RWPE2 (cell line): Measurements from ENCODE around the gene CTXN1.

Experiments used
- ATAC-seq: fragments of 200-7000 bp; cut with Tn5 transposase; 3 replicates; pipeline ENCODE4 v1.9.1; 2021; ENCODE audit warnings: low read depth
- DNase-seq: peaks from one replicate; pipeline ENCODE4 v3.0.0-alpha.2; 2020; ENCODE audit warnings: low spot score
- H3K27ac ChIP-seq: fragments of 450-650 bp; 2 replicates; pipeline ENCODE4 v1.5.1; 2017; ENCODE audit warnings: mild to moderate bottlenecking; ENCODE audit not compliant: poor library complexity, severe bottlenecking
- H3K27me3 ChIP-seq: fragments of 250-450 bp; sonication (Bioruptor Pico); 2 replicates; pipeline ENCODE4 v1.5.1; 2021; ENCODE audit warnings: mild to moderate bottlenecking, moderate library complexity; ENCODE audit not compliant: insufficient read depth, poor library complexity, severe bottlenecking
- H3K36me3 ChIP-seq: fragments of 250-450 bp; sonication (Bioruptor Pico); 2 replicates; pipeline ENCODE4 v1.5.1; 2020; ENCODE audit warnings: low read depth, mild to moderate bottlenecking, moderate library complexity
- H3K4me1 ChIP-seq: fragments of 250-450 bp; sonication (Bioruptor Pico); 2 replicates; pipeline ENCODE4 v1.5.1; 2021; ENCODE audit warnings: mild to moderate bottlenecking, moderate library complexity; ENCODE audit not compliant: insufficient read depth, poor library complexity, severe bottlenecking
- H3K4me3 ChIP-seq: fragments of 250-450 bp; sonication (Bioruptor Pico); 2 replicates; pipeline ENCODE4 v1.5.1; 2021; ENCODE audit warnings: mild to moderate bottlenecking, moderate library complexity; ENCODE audit not compliant: severe bottlenecking
- H3K9me3 ChIP-seq: fragments of 250-450 bp; sonication (Bioruptor Pico); 2 replicates; pipeline ENCODE4 v1.5.1; 2021; ENCODE audit warnings: mild to moderate bottlenecking, moderate library complexity; ENCODE audit not compliant: severe bottlenecking
- CTCF ChIP-seq: fragments of 450-650 bp; IDR thresholded peaks from one replicate; pipeline ENCODE4 v1.5.1; 2017; ENCODE audit warnings: mild to moderate bottlenecking, moderate library complexity; ENCODE audit not compliant: poor library complexity, severe bottlenecking

The CTXN1 gene

GRCh38 chr19:7926021-7926726 is at the start of gene CTXN1:
TSS of gene CTXN1 (minus strand) at chr19:7926135. CDS start at chr19:7925538, 597 bp downstream.
- Histone ChIP-seq H3K36me3 (peaks cover 15% of the 10 kb centered on the region), H3K4me1 (peaks cover 15% of the 10 kb centered on the region), H3K27me3 (no peaks in the 10 kb centered on the region), H3K9me3 (no peaks in the 10 kb centered on the region), H3K27ac (no peak within 1 kb of the TSS), H3K4me3 (peak within 1 kb of the TSS; percentile 31)
- TF ChIP-seq CTCF, result no peak
- ATAC-seq, result no peak
- DNase-seq, result no peak

- no peaks in the 10 kb centered on the region for H3K4me1 ChIP-seq
- H3K4me3 ChIP-seq, result no peak overlapping the region
- TF ChIP-seq CTCF, result no peak
- ATAC-seq, result no peak
- H3K27ac ChIP-seq, result no peak overlapping the region
- H3K27me3 ChIP-seq, result no peaks in the 10 kb centered on the region
- H3K36me3 ChIP-seq, result peaks cover 58% of the 10 kb centered on the region
- no peaks in the 10 kb centered on the region for H3K9me3 ChIP-seq
- DNase-seq, result no peak
Measured at GRCh38 chr19:7975037-7975436, 49.1 kb upstream of the CTXN1 start.

GRCh38 chr19:7973883-7974282 is 47.9 kb upstream of the CTXN1 start:
- no peak for ATAC-seq
- H3K36me3 ChIP-seq, result peaks cover 52% of the 10 kb centered on the region
- no peak for TF ChIP-seq CTCF

GRCh38 chr19:7971553-7972520 is 45.9 kb upstream of the CTXN1 start:
- H3K36me3 ChIP-seq, result peaks cover 49% of the 10 kb centered on the region

More at GRCh38 chr19:7973883-7974282, 47.9 kb upstream of the CTXN1 start:
- Histone ChIP-seq H3K4me3 (no peak overlapping the region), H3K4me1 (no peaks in the 10 kb centered on the region), H3K27me3 (no peaks in the 10 kb centered on the region), H3K9me3 (no peaks in the 10 kb centered on the region), H3K27ac (no peak overlapping the region)
- DNase-seq, result no peak

More at GRCh38 chr19:7971553-7972520, 45.9 kb upstream of the CTXN1 start:
- no peak for TF ChIP-seq CTCF
- no peak overlapping the region for H3K4me3 ChIP-seq
- no peaks in the 10 kb centered on the region for H3K27me3 ChIP-seq
- H3K9me3 ChIP-seq, result no peaks in the 10 kb centered on the region
- no peaks in the 10 kb centered on the region for H3K4me1 ChIP-seq
- H3K27ac ChIP-seq, result no peak overlapping the region
- no peak for ATAC-seq
- DNase-seq, result peak; percentile 46
